Tongue (tissue), 2 donors: ENCODE measurements around the gene CAV1. TPM values are rescaled to one million over a fixed set of nuclear protein-coding genes. Genes with fewer than 3 reads are reported as not detected.

Experiments used
- DNase-seq: peaks from one replicate; pipeline ENCODE4 v3.0.0-alpha.2; 2015
- total RNA-seq: library from RNA; depleted of rRNA; stranded (reverse); fragments of >200 nt; gene quantifications from one replicate; pipeline ENCODE4 v1.2.3, GENCODE V29; 2014

CAV1 gene
- total RNA-seq, 1 donor from 2014 or later, result 248 TPM

- no peak for DNase-seq
Measured at GRCh38 chr7:116557901-116558300, 33.1 kb downstream of the CAV1 start.

DNA sequence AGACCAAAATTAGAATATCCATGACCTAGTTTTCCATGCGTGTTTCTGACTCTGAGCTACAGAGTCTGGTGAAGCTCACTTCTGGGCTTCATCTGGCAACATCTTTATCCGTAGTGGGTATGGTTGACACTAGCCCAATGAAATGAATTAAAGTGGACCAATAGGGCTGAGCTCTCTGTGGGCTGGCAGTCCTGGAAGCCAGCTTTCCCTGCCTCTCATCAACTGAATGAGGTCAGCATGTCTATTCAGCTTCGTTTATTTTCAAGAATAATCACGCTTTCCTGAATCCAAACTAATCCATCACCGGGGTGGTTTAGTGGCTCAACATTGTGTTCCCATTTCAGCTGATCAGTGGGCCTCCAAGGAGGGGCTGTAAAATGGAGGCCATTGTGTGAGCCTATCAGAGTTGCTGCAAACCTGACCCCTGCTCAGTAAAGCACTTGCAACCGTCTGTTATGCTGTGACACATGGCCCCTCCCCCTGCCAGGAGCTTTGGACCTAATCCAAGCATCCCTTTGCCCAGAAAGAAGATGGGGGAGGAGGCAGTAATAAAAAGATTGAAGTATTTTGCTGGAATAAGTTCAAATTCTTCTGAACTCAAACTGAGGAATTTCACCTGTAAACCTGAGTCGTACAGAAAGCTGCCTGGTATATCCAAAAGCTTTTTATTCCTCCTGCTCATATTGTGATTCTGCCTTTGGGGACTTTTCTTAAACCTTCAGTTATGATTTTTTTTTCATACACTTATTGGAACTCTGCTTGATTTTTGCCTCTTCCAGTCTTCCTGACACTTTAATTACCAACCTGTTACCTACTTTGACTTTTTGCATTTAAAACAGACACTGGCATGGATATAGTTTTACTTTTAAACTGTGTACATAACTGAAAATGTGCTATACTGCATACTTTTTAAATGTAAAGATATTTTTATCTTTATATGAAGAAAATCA lies 35.5 kb downstream of the CAV1 start:
- DNase-seq, result no peak

DNA sequence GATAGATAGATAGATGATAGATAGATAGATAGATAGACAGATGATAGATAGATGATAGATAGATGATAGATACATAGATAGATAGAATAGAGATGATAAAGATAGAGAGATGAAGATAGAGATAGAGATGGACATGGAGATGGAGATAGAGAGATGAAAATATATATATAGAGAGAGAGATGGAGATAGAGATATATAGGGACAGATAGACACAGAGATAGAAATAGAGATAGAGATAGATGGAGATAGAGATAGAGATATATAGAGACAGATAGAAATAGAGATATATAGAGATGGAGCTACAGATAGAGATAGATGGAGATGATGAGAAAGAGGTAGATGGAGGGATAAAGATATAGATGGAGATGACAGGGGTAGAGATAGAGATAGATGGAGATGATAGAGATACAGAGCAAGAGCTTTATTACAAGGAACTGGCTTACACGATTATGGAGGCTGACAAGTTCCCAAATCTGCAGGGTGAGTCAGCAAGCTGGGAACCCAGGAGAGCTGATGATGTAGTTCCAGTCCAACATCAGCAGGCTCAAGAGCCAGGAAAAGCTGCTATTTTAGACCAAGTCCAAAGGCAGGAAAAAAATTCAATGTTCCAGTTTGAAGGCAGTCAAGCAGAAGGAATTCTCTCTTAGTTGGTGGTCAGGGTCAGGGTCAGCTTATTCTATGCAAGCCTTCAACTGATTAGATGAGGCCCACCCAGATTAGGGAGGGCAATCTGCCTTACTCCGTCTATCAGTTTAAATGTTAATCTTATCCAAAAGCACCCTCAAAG lies 37.1 kb downstream of the CAV1 start:
- DNase-seq, result no peak

DNA sequence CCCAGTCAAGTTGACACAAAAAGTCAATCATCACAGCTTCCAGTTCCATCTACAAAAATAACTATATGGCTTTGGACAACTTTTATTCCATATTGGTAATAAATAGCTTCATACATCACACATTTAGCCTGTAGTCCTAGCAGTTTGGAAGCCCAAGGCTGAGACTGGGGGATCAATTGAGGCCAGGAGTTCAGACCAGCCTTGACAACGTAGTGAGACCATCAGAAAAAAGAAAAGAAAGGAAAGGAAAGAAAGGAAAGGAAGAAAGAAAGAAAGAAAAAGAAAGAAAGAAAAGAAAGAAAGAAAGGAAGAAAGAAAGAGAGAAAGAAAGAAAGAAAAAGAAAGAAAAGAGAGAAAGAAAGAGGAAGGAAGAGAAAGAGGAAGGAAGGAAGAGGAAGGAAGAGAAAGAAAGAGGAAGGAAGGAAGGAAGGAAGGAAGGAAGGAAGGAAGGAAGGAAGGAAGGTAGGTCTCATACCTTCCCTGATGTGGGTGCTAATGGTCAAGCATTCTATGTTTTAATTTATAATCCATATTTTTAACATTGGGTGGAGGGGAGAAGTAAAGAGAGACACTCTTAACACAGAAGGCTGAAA lies 37.8 kb downstream of the CAV1 start:
- no peak for DNase-seq

DNA sequence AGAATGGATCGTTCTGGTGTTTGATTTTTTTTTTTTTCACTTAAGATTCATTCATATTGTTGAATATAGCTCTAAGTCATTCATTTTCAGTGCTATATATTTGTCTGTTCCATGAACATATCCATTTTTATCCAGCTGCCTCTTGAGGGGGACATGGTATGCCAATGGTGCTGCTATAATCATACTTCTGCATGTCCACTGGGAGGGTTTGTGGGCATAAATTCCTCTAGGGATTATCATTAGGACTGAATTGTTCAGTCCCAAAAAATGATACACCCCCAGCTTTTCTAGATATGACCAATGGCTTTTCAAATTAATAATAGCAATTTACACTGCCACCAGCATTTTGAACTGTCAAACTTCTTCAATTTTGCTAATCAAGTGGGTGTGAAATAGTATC lies 41.1 kb downstream of the CAV1 start:
- no peak for DNase-seq

- no peak for DNase-seq
Measured at GRCh38 chr7:116566666-116567065, 41.8 kb downstream of the CAV1 start.

GRCh38 chr7:116569737-116570136 lies 44.9 kb downstream of the CAV1 start:
- DNase-seq, result no peak

- DNase-seq, result no peak
Measured at GRCh38 chr7:116570306-116570705, 45.5 kb downstream of the CAV1 start.

DNA sequence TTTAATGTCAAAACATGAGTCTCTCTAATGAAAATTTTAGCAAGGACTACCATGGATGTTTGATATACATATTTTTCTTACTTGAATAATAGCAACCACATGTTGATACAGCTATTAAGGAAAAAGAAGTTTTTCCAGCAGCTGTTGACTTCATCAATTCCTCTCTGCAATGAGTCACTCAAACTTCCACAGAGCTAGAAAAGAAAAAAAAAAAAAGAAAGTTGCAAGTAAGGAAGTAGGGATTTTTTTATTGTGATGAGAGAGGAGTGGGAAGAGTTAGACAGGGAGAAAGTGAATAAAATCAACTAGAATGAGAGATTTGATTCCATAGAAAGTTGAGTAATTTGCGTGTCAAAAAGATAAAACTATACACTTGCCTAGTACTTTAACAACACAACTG lies 46.2 kb downstream of the CAV1 start:
- peak; percentile 50 for DNase-seq

GRCh38 chr7:116571552-116571951 lies 46.7 kb downstream of the CAV1 start:
- DNase-seq, result no peak

GRCh38 chr7:116572036-116572435 lies 47.2 kb downstream of the CAV1 start:
- no peak for DNase-seq

GRCh38 chr7:116573541-116573940 lies 48.7 kb downstream of the CAV1 start:
- no peak for DNase-seq

GRCh38 chr7:116574025-116574822 lies 49.4 kb downstream of the CAV1 start:
- no peak for DNase-seq

GRCh38 chr7:116575853-116576252 lies 51.0 kb downstream of the CAV1 start:
- no peak for DNase-seq

DNA sequence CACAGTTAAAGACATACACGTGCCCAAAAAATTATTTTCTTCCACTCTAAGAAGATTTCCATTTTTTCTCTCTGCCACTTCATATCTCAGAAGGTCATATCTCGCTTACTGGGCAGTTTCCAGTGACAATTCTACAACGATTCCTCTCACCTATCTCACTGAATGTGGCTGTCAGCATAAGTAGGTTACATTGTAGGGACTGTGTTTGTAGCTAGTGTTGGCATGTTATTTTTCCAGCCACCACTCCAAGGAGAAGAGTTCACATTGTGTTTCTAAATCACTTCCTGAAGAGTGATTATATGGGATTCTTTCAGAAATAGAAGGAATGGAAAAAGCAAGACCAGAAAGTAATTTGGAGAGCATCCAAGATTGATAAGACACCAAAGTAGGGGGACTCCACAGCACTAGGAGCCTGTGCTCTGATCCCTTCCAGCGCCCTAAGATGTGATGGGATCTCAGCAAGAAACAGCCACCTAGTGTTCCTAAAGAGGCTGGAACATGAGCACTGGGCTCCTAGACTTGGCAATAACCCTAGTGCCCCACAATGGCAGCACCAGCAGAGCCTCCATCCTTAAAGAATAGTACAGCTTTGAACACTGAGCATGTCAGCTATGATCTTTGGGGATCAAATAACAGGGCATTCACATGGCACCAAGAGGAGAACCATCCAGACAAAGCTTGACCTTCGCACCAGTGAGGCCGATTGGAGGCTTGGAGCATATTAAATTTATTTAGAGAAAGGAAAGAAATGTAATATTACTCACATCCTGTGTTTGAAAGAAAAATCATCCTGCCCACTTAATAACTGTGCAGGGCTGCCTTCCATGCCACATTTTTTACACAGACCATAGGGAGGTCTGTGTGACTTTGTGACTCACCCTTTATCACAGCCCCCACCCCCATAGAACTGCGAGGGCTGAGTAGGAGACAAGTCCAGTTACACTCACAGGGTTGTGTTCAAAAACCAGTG lies 51.8 kb downstream of the CAV1 start:
- DNase-seq, result no peak

DNA sequence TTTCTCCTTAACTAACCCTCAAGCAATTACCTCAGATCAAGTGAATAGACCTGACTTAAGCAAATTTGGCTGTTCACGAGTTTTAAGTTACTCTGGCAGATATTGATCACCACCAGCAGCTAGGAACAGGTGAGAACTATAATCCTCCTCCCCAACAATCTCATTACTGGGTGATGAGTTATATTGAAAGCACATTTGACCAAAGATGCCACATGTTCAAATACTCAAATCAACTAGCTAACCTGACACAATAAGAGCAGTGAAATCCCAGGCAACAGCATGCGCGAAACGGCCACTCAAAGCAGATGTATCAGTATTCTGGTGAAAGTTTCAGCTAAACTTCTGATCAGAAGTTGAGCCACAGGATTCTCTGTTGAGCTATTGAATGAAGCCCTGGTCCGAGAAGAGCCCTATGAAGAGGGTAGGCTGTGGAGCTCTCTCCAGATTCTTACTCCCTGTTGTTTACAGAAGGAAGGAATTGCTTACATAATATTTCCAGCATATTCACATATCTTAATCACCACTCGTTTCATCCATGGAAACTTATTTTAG lies 52.6 kb downstream of the CAV1 start:
- no peak for DNase-seq

GRCh38 chr7:116578526-116578925 lies 53.7 kb downstream of the CAV1 start:
- DNase-seq, result no peak

DNA sequence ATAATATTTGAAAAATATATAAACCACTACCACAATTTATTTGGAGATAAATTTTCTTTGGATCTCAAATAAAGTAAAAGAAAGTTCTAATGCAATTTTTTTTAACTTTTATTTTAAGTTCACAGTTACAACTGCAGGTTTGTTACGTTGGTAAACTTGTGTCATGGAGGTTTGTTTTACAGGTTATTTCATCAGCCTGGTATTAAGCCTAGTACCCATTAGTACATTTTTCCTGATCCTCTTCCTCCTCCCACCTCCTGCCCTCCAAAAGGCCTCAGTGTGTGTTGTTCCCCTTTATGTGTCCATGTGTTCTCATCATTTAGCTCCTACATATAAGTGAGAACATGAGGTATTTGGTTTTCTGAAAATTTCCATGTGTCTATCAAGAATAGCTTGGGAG lies 54.5 kb downstream of the CAV1 start:
- DNase-seq, result no peak

DNA sequence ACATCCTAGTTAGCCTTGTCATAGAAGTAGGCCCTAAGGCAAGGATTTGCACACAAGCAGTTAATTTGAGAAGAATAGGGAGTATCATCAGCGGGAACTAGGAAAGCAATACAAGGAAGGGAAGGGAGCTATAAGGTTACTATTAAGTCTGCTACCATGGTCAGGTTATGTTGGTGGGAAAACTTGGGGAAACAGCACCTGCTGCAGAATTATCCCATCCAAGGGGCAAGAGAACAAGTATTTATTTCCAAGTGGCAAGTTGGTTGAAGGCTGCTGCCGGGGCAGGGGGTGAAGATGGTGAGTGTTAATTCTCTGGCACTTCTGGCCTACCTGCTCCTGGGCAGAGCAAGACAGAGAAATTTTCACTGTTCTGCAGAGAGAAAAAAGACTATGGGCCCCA lies 55.0 kb downstream of the CAV1 start:
- DNase-seq, result no peak

DNA sequence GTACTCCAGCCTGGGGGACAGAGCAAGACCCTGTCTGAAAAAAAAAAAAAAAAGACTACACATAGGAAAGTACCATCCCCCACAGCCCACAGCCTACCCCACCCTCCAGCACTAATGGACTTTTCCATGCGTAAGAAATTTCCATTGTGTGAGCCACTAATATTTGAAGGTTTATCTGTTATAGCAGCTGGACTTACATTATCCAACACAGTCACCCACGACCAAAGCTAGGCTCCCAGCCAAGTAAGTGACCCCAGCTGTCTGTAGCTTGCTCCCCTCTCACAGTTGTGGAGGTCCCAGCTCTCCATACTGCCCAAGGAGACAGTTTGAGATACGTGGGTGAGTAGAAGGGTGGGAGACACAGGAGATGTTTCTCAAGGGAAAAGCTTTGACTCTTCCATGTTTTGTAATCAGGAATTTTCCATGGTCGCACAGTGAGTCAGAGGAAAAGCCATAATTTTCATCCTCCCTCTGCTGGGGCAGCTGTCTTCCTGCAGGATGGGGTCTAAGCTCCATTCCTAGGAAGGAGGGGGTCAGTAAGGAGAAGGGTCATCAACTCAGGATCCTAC lies 57.4 kb downstream of the CAV1 start:
- no peak for DNase-seq
